ENCODE results near the gene GRIK3. TPM values are rescaled to one million over a fixed set of nuclear protein-coding genes. Genes with fewer than 3 reads are reported as not detected.

GRIK3 gene
- total RNA-seq, 3 donors from 2014 or later (not counting 1 experiment from before 2014, with no cell fraction given) = not detected

- DNase-seq (no peak), ATAC-seq (no peak)
- no peak overlapping the region for H3K27ac Mint-ChIP-seq
- H3K9me3 Mint-ChIP-seq = no peaks in the 10 kb centered on the region
- 75% methylated on average over 18 of the region's 18 CpGs for WGBS (ENCODE audit: insufficient coverage)
- intact Hi-C loops (cut with micrococcal nuclease) = no loop called here
- no peak overlapping the region for H3K27ac ChIP-seq (ENCODE audit: low read length)
- no peaks in the 10 kb centered on the region for H3K9me3 ChIP-seq (ENCODE audit: control insufficient read depth, insufficient read depth, low read length)
- no peak overlapping the region for H3K4me3 ChIP-seq (ENCODE audit: low read length)
- H3K27me3 ChIP-seq (ENCODE audit: control insufficient read depth, insufficient read depth, low read length) = no peaks in the 10 kb centered on the region
- no peaks in the 10 kb centered on the region for H3K36me3 ChIP-seq (ENCODE audit: control insufficient read depth, insufficient read depth, low read length)
- H3K4me3 Mint-ChIP-seq = no peak overlapping the region
- TF ChIP-seq CTCF (IDR thresholded peaks at IDR 0.05) = no peak
- no peaks in the 10 kb centered on the region for H3K4me1 ChIP-seq (ENCODE audit: control insufficient read depth, insufficient read depth, low read length)
- peaks cover 17 to 28% of the 10 kb centered on the region in 2 donors for H3K27me3 Mint-ChIP-seq (ENCODE audit: low read depth in 2 of 2)
- peaks cover 4 to 8% of the 10 kb centered on the region in 2 donors for H3K4me1 Mint-ChIP-seq
- no peaks in the 10 kb centered on the region for H3K36me3 Mint-ChIP-seq
These were observed 52.3 kb downstream of the GRIK3 start for GRCh38 chr1:36981771-36982622.

GRCh38 chr1:36981126-36981525, 53.2 kb downstream of the GRIK3 start:
- intact Hi-C loops (cut with micrococcal nuclease) = no loop called here

GRCh38 chr1:36977731-36978406, 56.4 kb downstream of the GRIK3 start:
- H3K27me3 Mint-ChIP-seq (ENCODE audit: low read depth in 2 of 2) = peaks cover 21 to 25% of the 10 kb centered on the region in 2 donors
- DNase-seq = no peak
- H3K4me1 Mint-ChIP-seq = peaks cover 1 to 6% of the 10 kb centered on the region in 2 donors

More at GRCh38 chr1:36981126-36981525, 53.2 kb downstream of the GRIK3 start:
- Mint-ChIP-seq H3K27me3 (ENCODE audit: low read depth in 2 of 2) (peaks cover 20 to 32% of the 10 kb centered on the region in 2 donors), H3K9me3 (no peaks in the 10 kb centered on the region), H3K4me3 (no peak overlapping the region), H3K4me1 (peaks cover 4 to 8% of the 10 kb centered on the region in 2 donors), H3K27ac (no peak overlapping the region), H3K36me3 (no peaks in the 10 kb centered on the region)
- no peak for ATAC-seq
- 79% methylated on average over 2 of the region's 2 CpGs for WGBS (ENCODE audit: insufficient coverage)
- no peak for TF ChIP-seq CTCF (IDR thresholded peaks at IDR 0.05)
- no peaks in the 10 kb centered on the region for H3K9me3 ChIP-seq (ENCODE audit: control insufficient read depth, insufficient read depth, low read length)
- DNase-seq = no peak
- H3K4me3 ChIP-seq (ENCODE audit: low read length) = no peak overlapping the region
- H3K27ac ChIP-seq (ENCODE audit: low read length) = no peak overlapping the region
- no peaks in the 10 kb centered on the region for H3K36me3 ChIP-seq (ENCODE audit: control insufficient read depth, insufficient read depth, low read length)
- H3K4me1 ChIP-seq (ENCODE audit: control insufficient read depth, insufficient read depth, low read length) = no peaks in the 10 kb centered on the region
- H3K27me3 ChIP-seq (ENCODE audit: control insufficient read depth, insufficient read depth, low read length) = no peaks in the 10 kb centered on the region

More at GRCh38 chr1:36977731-36978406, 56.4 kb downstream of the GRIK3 start:
- intact Hi-C loops (cut with micrococcal nuclease) = no loop called here
- Histone ChIP-seq H3K27me3 (ENCODE audit: control insufficient read depth, insufficient read depth, low read length) (no peaks in the 10 kb centered on the region), H3K4me3 (ENCODE audit: low read length) (no peak overlapping the region), H3K4me1 (ENCODE audit: control insufficient read depth, insufficient read depth, low read length) (no peaks in the 10 kb centered on the region), H3K9me3 (ENCODE audit: control insufficient read depth, insufficient read depth, low read length) (no peaks in the 10 kb centered on the region), H3K27ac (ENCODE audit: low read length) (no peak overlapping the region), H3K36me3 (ENCODE audit: control insufficient read depth, insufficient read depth, low read length) (no peaks in the 10 kb centered on the region)
- H3K27ac Mint-ChIP-seq = no peak overlapping the region
- H3K4me3 Mint-ChIP-seq = no peak overlapping the region
- no peak for TF ChIP-seq CTCF (IDR thresholded peaks at IDR 0.05)
- no peak for ATAC-seq
- no peaks in the 10 kb centered on the region for H3K9me3 Mint-ChIP-seq
- H3K36me3 Mint-ChIP-seq = no peaks in the 10 kb centered on the region
- WGBS (ENCODE audit: insufficient coverage) = 84% methylated on average over 9 of the region's 9 CpGs
